Measurements from ENCODE around the gene GALNT15.

GRCh38 chr3:16136055-16136454 lies 38.4 kb upstream of the GALNT15 start:
- no peak for TF ChIP-seq CTCF (IDR thresholded peaks at IDR 0.05)
- TF ChIP-seq POLR2A (IDR thresholded peaks at IDR 0.05) = no peak
